ENCODE results near the gene KLF13.

KLF13 gene

GRCh38 chr15:31326156-31326874 is at the start of gene KLF13:
Gene KLF13, plus strand, starts transcription at chr15:31326835. Its CDS starts 378 bp downstream, at chr15:31327213.
- H3K36me3 Mint-ChIP-seq (ENCODE audit: insufficient read depth): peaks cover 37% of the 10 kb centered on the region
- peak; percentile 70 for ATAC-seq (replicated peaks; ENCODE audit: extremely low read depth, poor library complexity, severe bottlenecking)
- H3K9me3 Mint-ChIP-seq: no peaks in the 10 kb centered on the region
- peak; percentile 99 to 100 for DNase-seq (ENCODE audit: low spot score in 2 of 2)
- peaks cover 45% of the 10 kb centered on the region for H3K4me1 Mint-ChIP-seq
- no peaks in the 10 kb centered on the region for H3K27me3 Mint-ChIP-seq
- H3K27ac Mint-ChIP-seq (ENCODE audit: low read depth): peak within 1 kb of the TSS; percentile 95
- peak within 1 kb of the TSS; percentile 100 for H3K4me3 Mint-ChIP-seq

GRCh38 chr15:31277335-31278060 is 49.1 kb upstream of the KLF13 start:
- Mint-ChIP-seq H3K27ac (ENCODE audit: low read depth) (no peak overlapping the region), H3K4me3 (no peak overlapping the region), H3K36me3 (ENCODE audit: insufficient read depth) (peaks cover 4% of the 10 kb centered on the region), H3K27me3 (no peaks in the 10 kb centered on the region), H3K4me1 (peaks cover 14% of the 10 kb centered on the region), H3K9me3 (no peaks in the 10 kb centered on the region)
- ATAC-seq (replicated peaks; ENCODE audit: extremely low read depth, poor library complexity, severe bottlenecking) (no peak), DNase-seq (ENCODE audit: low spot score in 2 of 2) (peak in 1 of 2 donors; percentile 5)

- Mint-ChIP-seq H3K27me3 (no peaks in the 10 kb centered on the region), H3K4me1 (peaks cover 14% of the 10 kb centered on the region)
Observed at GRCh38 chr15:31278061-31278445, 48.6 kb upstream of the KLF13 start.

GRCh38 chr15:31278544-31279220 is 48.0 kb upstream of the KLF13 start:
- ATAC-seq (replicated peaks; ENCODE audit: extremely low read depth, poor library complexity, severe bottlenecking) (no peak), DNase-seq (ENCODE audit: low spot score in 2 of 2) (peak; percentile 6)
- peaks cover 4% of the 10 kb centered on the region for H3K36me3 Mint-ChIP-seq (ENCODE audit: insufficient read depth)
- peaks cover 12% of the 10 kb centered on the region for H3K4me1 Mint-ChIP-seq
- H3K27me3 Mint-ChIP-seq: no peaks in the 10 kb centered on the region
- no peak overlapping the region for H3K27ac Mint-ChIP-seq (ENCODE audit: low read depth)
- no peaks in the 10 kb centered on the region for H3K9me3 Mint-ChIP-seq
- H3K4me3 Mint-ChIP-seq: no peak overlapping the region

More at GRCh38 chr15:31278061-31278445, 48.6 kb upstream of the KLF13 start:
- H3K36me3 Mint-ChIP-seq (ENCODE audit: insufficient read depth): peaks cover 4% of the 10 kb centered on the region
- ATAC-seq (replicated peaks; ENCODE audit: extremely low read depth, poor library complexity, severe bottlenecking) (no peak), DNase-seq (ENCODE audit: low spot score in 2 of 2) (peak in 1 of 2 donors; percentile 8)
- H3K4me3 Mint-ChIP-seq: no peak overlapping the region
- H3K9me3 Mint-ChIP-seq: no peaks in the 10 kb centered on the region
- no peak overlapping the region for H3K27ac Mint-ChIP-seq (ENCODE audit: low read depth)

- peak in 1 of 2 donors; percentile 8 for DNase-seq (ENCODE audit: low spot score in 2 of 2)
Observed at GRCh38 chr15:31279221-31280045, 47.2 kb upstream of the KLF13 start.

GRCh38 chr15:31280046-31280830 is 46.4 kb upstream of the KLF13 start:
- Mint-ChIP-seq H3K27me3 (no peaks in the 10 kb centered on the region), H3K4me1 (no peaks in the 10 kb centered on the region), H3K27ac (ENCODE audit: low read depth) (no peak overlapping the region), H3K4me3 (no peak overlapping the region), H3K9me3 (no peaks in the 10 kb centered on the region), H3K36me3 (ENCODE audit: insufficient read depth) (peaks cover 4% of the 10 kb centered on the region)
- ATAC-seq (replicated peaks; ENCODE audit: extremely low read depth, poor library complexity, severe bottlenecking) (no peak), DNase-seq (ENCODE audit: low spot score in 2 of 2) (peak; percentile 2 to 3)

More at GRCh38 chr15:31279221-31280045, 47.2 kb upstream of the KLF13 start:
- Mint-ChIP-seq H3K27me3 (no peaks in the 10 kb centered on the region), H3K4me3 (no peak overlapping the region), H3K27ac (ENCODE audit: low read depth) (no peak overlapping the region), H3K9me3 (no peaks in the 10 kb centered on the region), H3K36me3 (ENCODE audit: insufficient read depth) (peaks cover 6% of the 10 kb centered on the region), H3K4me1 (peaks cover 8% of the 10 kb centered on the region)
- no peak for ATAC-seq (replicated peaks; ENCODE audit: extremely low read depth, poor library complexity, severe bottlenecking)

GRCh38 chr15:31280831-31281216 is 45.8 kb upstream of the KLF13 start:
- DNase-seq (ENCODE audit: low spot score in 2 of 2): peak in 1 of 2 donors; percentile 3
- no peak overlapping the region for H3K27ac Mint-ChIP-seq (ENCODE audit: low read depth)
- H3K36me3 Mint-ChIP-seq (ENCODE audit: insufficient read depth): peaks cover 2% of the 10 kb centered on the region

GRCh38 chr15:31283043-31283442 is 43.6 kb upstream of the KLF13 start:
- ATAC-seq (replicated peaks; ENCODE audit: extremely low read depth, poor library complexity, severe bottlenecking) (no peak), DNase-seq (ENCODE audit: low spot score in 2 of 2) (no peak)
- no peaks in the 10 kb centered on the region for H3K27me3 Mint-ChIP-seq
- no peak overlapping the region for H3K27ac Mint-ChIP-seq (ENCODE audit: low read depth)
- no peaks in the 10 kb centered on the region for H3K4me1 Mint-ChIP-seq
- H3K9me3 Mint-ChIP-seq: peaks cover 5% of the 10 kb centered on the region
- peaks cover 2% of the 10 kb centered on the region for H3K36me3 Mint-ChIP-seq (ENCODE audit: insufficient read depth)
- no peak overlapping the region for H3K4me3 Mint-ChIP-seq

More at GRCh38 chr15:31280831-31281216, 45.8 kb upstream of the KLF13 start:
- Mint-ChIP-seq H3K4me3 (no peak overlapping the region), H3K9me3 (no peaks in the 10 kb centered on the region), H3K27me3 (no peaks in the 10 kb centered on the region), H3K4me1 (no peaks in the 10 kb centered on the region)
- ATAC-seq (replicated peaks; ENCODE audit: extremely low read depth, poor library complexity, severe bottlenecking): no peak

- Mint-ChIP-seq H3K4me3 (no peak overlapping the region), H3K4me1 (no peaks in the 10 kb centered on the region), H3K27me3 (peaks cover 4% of the 10 kb centered on the region), H3K36me3 (ENCODE audit: insufficient read depth) (peaks cover 2% of the 10 kb centered on the region), H3K27ac (ENCODE audit: low read depth) (no peak overlapping the region), H3K9me3 (peaks cover 5% of the 10 kb centered on the region)
- no peak for ATAC-seq (replicated peaks; ENCODE audit: extremely low read depth, poor library complexity, severe bottlenecking)
- DNase-seq (ENCODE audit: low spot score in 2 of 2): no peak
Observed at GRCh38 chr15:31285772-31286261, 40.8 kb upstream of the KLF13 start.

GRCh38 chr15:31291048-31291578 is 35.5 kb upstream of the KLF13 start:
- H3K36me3 Mint-ChIP-seq (ENCODE audit: insufficient read depth): peaks cover 2% of the 10 kb centered on the region
- no peak overlapping the region for H3K27ac Mint-ChIP-seq (ENCODE audit: low read depth)
- peaks cover 5% of the 10 kb centered on the region for H3K9me3 Mint-ChIP-seq
- no peaks in the 10 kb centered on the region for H3K4me1 Mint-ChIP-seq
- ATAC-seq (replicated peaks; ENCODE audit: extremely low read depth, poor library complexity, severe bottlenecking) (no peak), DNase-seq (ENCODE audit: low spot score in 2 of 2) (no peak)
- H3K4me3 Mint-ChIP-seq: no peak overlapping the region
- H3K27me3 Mint-ChIP-seq: peaks cover 50% of the 10 kb centered on the region

GRCh38 chr15:31292391-31293015 is 34.1 kb upstream of the KLF13 start:
- peaks cover 62% of the 10 kb centered on the region for H3K27me3 Mint-ChIP-seq
- no peaks in the 10 kb centered on the region for H3K4me1 Mint-ChIP-seq
- H3K36me3 Mint-ChIP-seq (ENCODE audit: insufficient read depth): peaks cover 2% of the 10 kb centered on the region
- H3K9me3 Mint-ChIP-seq: no peaks in the 10 kb centered on the region
- DNase-seq (ENCODE audit: low spot score in 2 of 2) (no peak), ATAC-seq (replicated peaks; ENCODE audit: extremely low read depth, poor library complexity, severe bottlenecking) (no peak)
- H3K4me3 Mint-ChIP-seq: no peak overlapping the region
- no peak overlapping the region for H3K27ac Mint-ChIP-seq (ENCODE audit: low read depth)
